GM18502 (cell line): ENCODE data around the gene CCDC183.

Experiments
- ATAC-seq: cut with Tn5 transposase; IDR thresholded peaks from one replicate; pipeline ENCODE4 v1.9.1; 2021; ENCODE audit warnings: mild to moderate bottlenecking; ENCODE audit not compliant: unreplicated experiment, poor library complexity

Gene CCDC183

GRCh38 chr9:136856541-136857141 is 60.5 kb downstream of the CCDC183 start:
- no peak for ATAC-seq

- no peak for ATAC-seq
Measured at GRCh38 chr9:136857166-136857565, 61.0 kb downstream of the CCDC183 start.
